CD4-positive, alpha-beta T cell (primary cell): ENCODE measurements around the gene SCGB1D1. TPM values are rescaled to one million over a fixed set of nuclear protein-coding genes. Genes with fewer than 3 reads are reported as not detected.

Source experiments
- ATAC-seq: fragments of 200-7000 bp; cut with Tn5 transposase; one replicate; pipeline ENCODE4 v1.10.0; 2022; ENCODE audit warnings: mild to moderate bottlenecking; ENCODE audit not compliant: poor library complexity
- CTCF ChIA-PET: fragments of 350-600 bp; sonication (Branson Sonifier 250); formaldehyde crosslinking; loops from one replicate; lab custom pipeline; 2021; ENCODE audit warnings: antibody characterized with exemption, inconsistent platforms; lab: Charles Lee
- POLR2A ChIA-PET: fragments of 350-600 bp; sonication (Branson Sonifier 250); formaldehyde crosslinking; loops from one replicate; lab custom pipeline; 2021; ENCODE audit warnings: antibody characterized with exemption, inconsistent platforms; lab: Charles Lee
- DNase-seq, 14 experiments: peaks; one replicate each; pipeline ENCODE4 v3.0.0-alpha.2; 2013 to 2020; ENCODE audit warnings: mixed read lengths in 2 of 14
- H3K27ac ChIP-seq, 2 donors: one replicate each; pipeline versions ENCODE4 v1.5.1 to v1.7.0; 2013; ENCODE audit warnings: low read length in 2 of 2, low read depth in 1 of 2, mild to moderate bottlenecking in 1 of 2
- H3K27me3 ChIP-seq, 2 experiments: 1 replicate in 1 of 2; 2 replicates in 1 of 2; pipeline versions ENCODE4 v1.6.1 to v1.7.0; 2013; ENCODE audit warnings: low read length in 2 of 2, control low read depth in 1 of 2, mild to moderate bottlenecking in 1 of 2, moderate library complexity in 1 of 2; ENCODE audit not compliant: insufficient read depth in 2 of 2, control insufficient read depth in 1 of 2
- H3K36me3 ChIP-seq: one replicate; pipeline ENCODE4 v1.6.1; 2013; ENCODE audit warnings: low read length, control low read depth; ENCODE audit not compliant: insufficient read depth
- H3K4me1 ChIP-seq: one replicate; pipeline ENCODE4 v1.6.1; 2013; ENCODE audit warnings: low read length, control low read depth; ENCODE audit not compliant: insufficient read depth
- H3K4me3 ChIP-seq: one replicate; pipeline ENCODE4 v1.5.1; 2013; ENCODE audit warnings: mild to moderate bottlenecking, low read length, moderate library complexity
- H3K9me3 ChIP-seq, 2 experiments: 1 replicate in 1 of 2; 2 replicates in 1 of 2; pipeline versions ENCODE4 v1.6.1 to v1.7.0; 2013; ENCODE audit warnings: low read length in 2 of 2, mild to moderate bottlenecking in 2 of 2, control low read depth in 1 of 2, moderate library complexity in 1 of 2; ENCODE audit not compliant: control insufficient read depth in 1 of 2, insufficient read depth in 1 of 2
- H3K27ac Mint-ChIP-seq: one replicate; pipeline ENCODE4 v1.8.0; 2020; ENCODE audit warnings: mixed read lengths
- H3K27me3 Mint-ChIP-seq: one replicate; pipeline ENCODE4 v1.8.0; 2021; ENCODE audit warnings: mixed read lengths
- H3K36me3 Mint-ChIP-seq: one replicate; pipeline ENCODE4 v1.8.0; 2021; ENCODE audit warnings: low read depth, mixed read lengths
- H3K4me1 Mint-ChIP-seq: one replicate; pipeline ENCODE4 v1.8.0; 2021; ENCODE audit warnings: low read depth, mixed read lengths
- H3K4me3 Mint-ChIP-seq: one replicate; pipeline ENCODE4 v1.8.0; 2020; ENCODE audit warnings: mild to moderate bottlenecking, mixed read lengths
- H3K9me3 Mint-ChIP-seq: one replicate; pipeline ENCODE4 v1.8.0; 2020; ENCODE audit warnings: mixed read lengths
- intact Hi-C, 2 experiments: fragments of 100-400 bp; cut with DNase I in 1 of 2; cut with micrococcal nuclease in 1 of 2; formaldehyde crosslinking; loops; one replicate each; pipeline versions ENCODE4 v1.15.1 to v1.9.0; 2023 to 2025; cut with DNase I, micrococcal nuclease
- total RNA-seq, 174 experiments: library from RNA in 2 of 174; stranded (reverse) in 2 of 174; gene quantifications; one replicate each; pipeline ENCODE4 v1.2.3 and lab custom pipeline; 2021 to 2026
- TF ChIP-seq, protein P1 (sequence below): fragments of 200-600 bp; IDR thresholded peaks from one replicate; pipeline ENCODE4 v1.8.0; 2022; ENCODE audit warnings: antibody characterized with exemption, mild to moderate bottlenecking

Gene SCGB1D1
- total RNA-seq, 2 experiments from 2014 or later: not detected

DNA sequence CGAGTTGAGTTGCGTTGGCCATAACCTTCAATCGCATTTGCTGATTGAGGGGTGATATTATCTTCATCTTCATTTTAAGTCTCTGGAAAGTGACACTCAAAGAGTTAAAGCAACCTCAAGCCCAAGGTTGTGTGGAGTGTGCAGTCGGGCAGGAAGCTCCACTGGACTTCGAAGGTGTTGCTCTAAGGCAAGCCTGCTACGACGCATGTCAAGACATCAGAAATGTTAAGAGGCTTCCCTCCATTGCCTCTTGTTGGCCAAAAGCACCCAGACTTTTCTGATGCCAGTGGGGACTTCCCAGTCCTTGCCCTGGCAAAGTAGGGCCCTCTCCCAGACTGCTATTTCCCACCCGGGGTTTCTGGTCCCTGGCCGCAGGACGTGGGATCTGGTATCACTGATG, 23.6 kb upstream of the SCGB1D1 start:
- H3K27me3 ChIP-seq: peaks cover 15 to 20% of the 10 kb centered on the region in 2 experiments
- no peaks in the 10 kb centered on the region for H3K9me3 Mint-ChIP-seq
- no peaks in the 10 kb centered on the region for H3K36me3 Mint-ChIP-seq
- H3K4me3 ChIP-seq: no peak overlapping the region
- ATAC-seq (no peak), DNase-seq (no peak)
- intact Hi-C loops: no loop called here
- H3K27ac ChIP-seq: no peak overlapping the region
- H3K9me3 ChIP-seq: no peaks in the 10 kb centered on the region
- POLR2A ChIA-PET: no interaction called here
- H3K4me3 Mint-ChIP-seq: no peak overlapping the region
- no peaks in the 10 kb centered on the region for H3K4me1 Mint-ChIP-seq
- CTCF ChIA-PET: no interaction called here
- no peak overlapping the region for H3K27ac Mint-ChIP-seq
- peaks cover 4% of the 10 kb centered on the region for H3K4me1 ChIP-seq
- H3K36me3 ChIP-seq: no peaks in the 10 kb centered on the region
- TF ChIP-seq, protein P1, sequence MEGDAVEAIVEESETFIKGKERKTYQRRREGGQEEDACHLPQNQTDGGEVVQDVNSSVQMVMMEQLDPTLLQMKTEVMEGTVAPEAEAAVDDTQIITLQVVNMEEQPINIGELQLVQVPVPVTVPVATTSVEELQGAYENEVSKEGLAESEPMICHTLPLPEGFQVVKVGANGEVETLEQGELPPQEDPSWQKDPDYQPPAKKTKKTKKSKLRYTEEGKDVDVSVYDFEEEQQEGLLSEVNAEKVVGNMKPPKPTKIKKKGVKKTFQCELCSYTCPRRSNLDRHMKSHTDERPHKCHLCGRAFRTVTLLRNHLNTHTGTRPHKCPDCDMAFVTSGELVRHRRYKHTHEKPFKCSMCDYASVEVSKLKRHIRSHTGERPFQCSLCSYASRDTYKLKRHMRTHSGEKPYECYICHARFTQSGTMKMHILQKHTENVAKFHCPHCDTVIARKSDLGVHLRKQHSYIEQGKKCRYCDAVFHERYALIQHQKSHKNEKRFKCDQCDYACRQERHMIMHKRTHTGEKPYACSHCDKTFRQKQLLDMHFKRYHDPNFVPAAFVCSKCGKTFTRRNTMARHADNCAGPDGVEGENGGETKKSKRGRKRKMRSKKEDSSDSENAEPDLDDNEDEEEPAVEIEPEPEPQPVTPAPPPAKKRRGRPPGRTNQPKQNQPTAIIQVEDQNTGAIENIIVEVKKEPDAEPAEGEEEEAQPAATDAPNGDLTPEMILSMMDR: no peak
- peaks cover 39% of the 10 kb centered on the region for H3K27me3 Mint-ChIP-seq

DNA sequence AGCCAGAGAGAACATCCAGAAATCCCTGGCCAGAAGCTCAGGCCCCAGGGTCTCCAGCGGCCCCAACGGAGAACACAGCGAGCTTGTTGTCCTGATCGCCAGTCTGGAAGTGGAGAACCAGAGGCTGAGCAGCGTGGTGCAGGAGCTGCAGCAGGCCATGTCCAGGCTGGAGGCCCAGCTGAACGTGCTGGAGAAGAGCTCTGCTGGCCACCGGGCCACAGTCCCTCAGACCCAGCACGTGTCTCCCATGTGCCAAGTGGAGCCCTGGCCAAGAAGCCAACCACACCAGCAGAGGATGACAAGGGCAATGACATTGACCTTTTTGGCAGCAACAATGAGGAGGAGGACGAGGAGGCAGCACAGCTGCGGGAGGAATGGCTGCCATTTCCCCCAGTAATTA, 20.6 kb upstream of the SCGB1D1 start:
- POLR2A ChIA-PET: no interaction called here
- H3K27ac Mint-ChIP-seq: no peak overlapping the region
- CTCF ChIA-PET: no interaction called here
- H3K36me3 ChIP-seq: no peaks in the 10 kb centered on the region
- no peak overlapping the region for H3K4me3 Mint-ChIP-seq
- no peaks in the 10 kb centered on the region for H3K4me1 Mint-ChIP-seq
- TF ChIP-seq, protein P1: no peak
- H3K36me3 Mint-ChIP-seq: no peaks in the 10 kb centered on the region
- intact Hi-C loops: no loop called here
- peaks cover 36% of the 10 kb centered on the region for H3K27me3 Mint-ChIP-seq
- peaks cover 5% of the 10 kb centered on the region for H3K4me1 ChIP-seq
- no peak overlapping the region for H3K4me3 ChIP-seq
- no peaks in the 10 kb centered on the region for H3K9me3 ChIP-seq
- H3K27me3 ChIP-seq: peaks cover 23% of the 10 kb centered on the region in 2 experiments
- no peak for ATAC-seq
- no peaks in the 10 kb centered on the region for H3K9me3 Mint-ChIP-seq
- DNase-seq: no peak
- H3K27ac ChIP-seq: no peak overlapping the region

DNA sequence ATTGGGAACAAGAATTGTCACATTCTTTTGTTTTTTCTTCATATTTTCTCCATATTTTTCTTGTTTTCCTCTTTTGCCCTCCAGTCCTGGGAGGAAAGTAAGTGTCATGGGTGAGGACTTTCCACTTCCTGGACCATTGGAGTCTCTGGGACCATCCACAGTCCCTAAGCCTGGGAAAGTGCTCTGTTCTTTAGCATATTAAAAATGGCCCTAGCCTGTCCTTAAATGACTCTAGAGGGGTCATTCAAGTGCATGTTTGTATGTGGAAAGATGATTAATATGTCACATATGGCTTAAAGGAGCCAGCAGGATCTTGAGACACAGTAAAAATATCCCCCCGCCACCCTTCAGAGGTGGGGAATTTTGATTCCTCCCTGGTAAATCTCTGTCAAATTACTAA, 20.1 kb upstream of the SCGB1D1 start:
- Mint-ChIP-seq H3K9me3 (no peaks in the 10 kb centered on the region), H3K36me3 (no peaks in the 10 kb centered on the region), H3K4me3 (no peak overlapping the region), H3K27ac (no peak overlapping the region), H3K27me3 (peaks cover 40% of the 10 kb centered on the region), H3K4me1 (no peaks in the 10 kb centered on the region)
- Histone ChIP-seq H3K4me3 (no peak overlapping the region), H3K27ac (no peak overlapping the region), H3K4me1 (peaks cover 5% of the 10 kb centered on the region), H3K36me3 (no peaks in the 10 kb centered on the region), H3K9me3 (no peaks in the 10 kb centered on the region), H3K27me3 (peaks cover 20 to 26% of the 10 kb centered on the region in 2 experiments)
- POLR2A ChIA-PET: no interaction called here
- CTCF ChIA-PET: no interaction called here
- ATAC-seq (no peak), DNase-seq (no peak)
- intact Hi-C loops: loop anchor here in 1 of 2 experiments (2.0 to 5.0 kb wide), 2 partner anchors 141 to 207 kb away; no protein-coding TSS in a partner anchor
- TF ChIP-seq, protein P1: no peak
